ENCODE results near the gene NTN3.
"Not testable (repeated sequence)": the region's sequence is repeated elsewhere in the genome, so short reads cannot be mapped to it uniquely, and the experiment has no call there.

NTN3 gene

GRCh38 chr16:2437032-2437790 is 33.9 kb upstream of the NTN3 start:
- Histone ChIP-seq H3K36me3 (ENCODE audit: control insufficient read depth, insufficient read depth, low read length) (peaks cover 36% of the 10 kb centered on the region), H3K27me3 (replicated peaks; ENCODE audit: control insufficient read depth, insufficient read depth, low read length) (no peaks in the 10 kb centered on the region), H3K4me3 (replicated peaks; ENCODE audit: low read depth, low read length) (no peak overlapping the region)
- no peak for DNase-seq (ENCODE audit: extremely low read depth, insufficient read length)
- TF ChIP-seq CTCF (IDR thresholded peaks at IDR 0.05; ENCODE audit: insufficient read depth, low read length, poor library complexity, severe bottlenecking): no peak

GRCh38 chr16:2438121-2438520 is 33.0 kb upstream of the NTN3 start:
- Histone ChIP-seq H3K36me3 (ENCODE audit: control insufficient read depth, insufficient read depth, low read length) (peaks cover 30% of the 10 kb centered on the region), H3K27me3 (replicated peaks; ENCODE audit: control insufficient read depth, insufficient read depth, low read length) (no peaks in the 10 kb centered on the region)
- DNase-seq (ENCODE audit: extremely low read depth, insufficient read length): no peak

GRCh38 chr16:2439598-2439997 is 31.5 kb upstream of the NTN3 start:
- Histone ChIP-seq H3K27me3 (replicated peaks; ENCODE audit: control insufficient read depth, insufficient read depth, low read length) (no peaks in the 10 kb centered on the region), H3K36me3 (ENCODE audit: control insufficient read depth, insufficient read depth, low read length) (peaks cover 36% of the 10 kb centered on the region), H3K4me3 (replicated peaks; ENCODE audit: low read depth, low read length) (no peak overlapping the region)
- no peak for TF ChIP-seq CTCF (IDR thresholded peaks at IDR 0.05; ENCODE audit: insufficient read depth, low read length, poor library complexity, severe bottlenecking)
- DNase-seq (ENCODE audit: extremely low read depth, insufficient read length): no peak

More at GRCh38 chr16:2438121-2438520, 33.0 kb upstream of the NTN3 start:
- TF ChIP-seq CTCF (IDR thresholded peaks at IDR 0.05; ENCODE audit: insufficient read depth, low read length, poor library complexity, severe bottlenecking): no peak
- no peak overlapping the region for H3K4me3 ChIP-seq (replicated peaks; ENCODE audit: low read depth, low read length)

- DNase-seq (ENCODE audit: extremely low read depth, insufficient read length); H3K27me3 ChIP-seq (replicated peaks; ENCODE audit: control insufficient read depth, insufficient read depth, low read length); H3K4me3 ChIP-seq (replicated peaks; ENCODE audit: low read depth, low read length): not testable (repeated sequence)
- H3K36me3 ChIP-seq (ENCODE audit: control insufficient read depth, insufficient read depth, low read length): peaks cover 44% of the 10 kb centered on the region
Measured at GRCh38 chr16:2441143-2441804, 29.8 kb upstream of the NTN3 start.

GRCh38 chr16:2443555-2443954 is 27.5 kb upstream of the NTN3 start:
- no peak for DNase-seq (ENCODE audit: extremely low read depth, insufficient read length)
- TF ChIP-seq CTCF (IDR thresholded peaks at IDR 0.05; ENCODE audit: insufficient read depth, low read length, poor library complexity, severe bottlenecking): no peak
- H3K4me3 ChIP-seq (replicated peaks; ENCODE audit: low read depth, low read length): no peak overlapping the region
- H3K27me3 ChIP-seq (replicated peaks; ENCODE audit: control insufficient read depth, insufficient read depth, low read length): no peaks in the 10 kb centered on the region
- H3K36me3 ChIP-seq (ENCODE audit: control insufficient read depth, insufficient read depth, low read length): peaks cover 42% of the 10 kb centered on the region

GRCh38 chr16:2447920-2448583 is 23.0 kb upstream of the NTN3 start:
- TF ChIP-seq CTCF (IDR thresholded peaks at IDR 0.05; ENCODE audit: insufficient read depth, low read length, poor library complexity, severe bottlenecking): no peak
- DNase-seq (ENCODE audit: extremely low read depth, insufficient read length): no peak
- peaks cover 56% of the 10 kb centered on the region for H3K36me3 ChIP-seq (ENCODE audit: control insufficient read depth, insufficient read depth, low read length)

More at GRCh38 chr16:2447920-2448583, 23.0 kb upstream of the NTN3 start:
- no peaks in the 10 kb centered on the region for H3K27me3 ChIP-seq (replicated peaks; ENCODE audit: control insufficient read depth, insufficient read depth, low read length)
- no peak overlapping the region for H3K4me3 ChIP-seq (replicated peaks; ENCODE audit: low read depth, low read length)

Measured in GM06990 (cell line).